Measurements from ENCODE around the gene ELP5.

Gene ELP5

GRCh38 chr17:7252176-7253043, at the start of gene ELP5:
ELP5 (plus strand) TSS chr17:7252215; CDS start chr17:7252551, 336 bp downstream.
- Histone ChIP-seq H3K27me3 (no peaks in the 10 kb centered on the region), H3K36me3 (peaks cover 5% of the 10 kb centered on the region), H3K4me3 (ENCODE audit: low read depth in 1 of 2, low read length in 1 of 2) (peak within 1 kb of the TSS; percentile 68 to 92)

GRCh38 chr17:7203391-7203790, 48.6 kb upstream of the ELP5 start:
- TF ChIP-seq CTCF (IDR thresholded peaks at IDR 0.05), result no peak
- Histone ChIP-seq H3K27ac (no peak overlapping the region), H3K36me3 (no peaks in the 10 kb centered on the region), H3K4me3 (ENCODE audit: low read depth in 1 of 2, low read length in 1 of 2) (no peak overlapping the region), H3K27me3 (no peaks in the 10 kb centered on the region), H3K4me1 (ENCODE audit: control insufficient read depth in 1 of 2, insufficient read depth in 1 of 2, low read depth in 1 of 2, low read length in 1 of 2) (peaks cover 9 to 12% of the 10 kb centered on the region in 2 experiments), H3K9me3 (no peaks in the 10 kb centered on the region)

More at GRCh38 chr17:7252176-7253043, at the start of gene ELP5:
- peak; percentile 67 for TF ChIP-seq CTCF (IDR thresholded peaks at IDR 0.05)
- H3K9me3 ChIP-seq, result no peaks in the 10 kb centered on the region
- H3K4me1 ChIP-seq (ENCODE audit: control insufficient read depth in 1 of 2, insufficient read depth in 1 of 2, low read depth in 1 of 2, low read length in 1 of 2), result peaks cover 33% of the 10 kb centered on the region in 2 experiments
- H3K27ac ChIP-seq, result peak within 1 kb of the TSS; percentile 96

GRCh38 chr17:7204336-7204735, 47.7 kb upstream of the ELP5 start:
- H3K36me3 ChIP-seq, result no peaks in the 10 kb centered on the region
- TF ChIP-seq CTCF (IDR thresholded peaks at IDR 0.05), result no peak
- H3K27me3 ChIP-seq, result no peaks in the 10 kb centered on the region
- H3K9me3 ChIP-seq, result no peaks in the 10 kb centered on the region
- peak overlapping the region; percentile 45 to 67 for H3K4me3 ChIP-seq (ENCODE audit: low read depth in 1 of 2, low read length in 1 of 2)
- H3K27ac ChIP-seq, result no peak overlapping the region
- peaks cover 9 to 12% of the 10 kb centered on the region in 2 experiments for H3K4me1 ChIP-seq (ENCODE audit: control insufficient read depth in 1 of 2, insufficient read depth in 1 of 2, low read depth in 1 of 2, low read length in 1 of 2)

GRCh38 chr17:7204828-7205461, 47.1 kb upstream of the ELP5 start:
- Histone ChIP-seq H3K4me3 (ENCODE audit: low read depth in 1 of 2, low read length in 1 of 2) (peak overlapping the region; percentile 45 to 67), H3K27me3 (no peaks in the 10 kb centered on the region), H3K36me3 (no peaks in the 10 kb centered on the region), H3K4me1 (ENCODE audit: control insufficient read depth in 1 of 2, insufficient read depth in 1 of 2, low read depth in 1 of 2, low read length in 1 of 2) (peaks cover 9 to 12% of the 10 kb centered on the region in 2 experiments), H3K9me3 (no peaks in the 10 kb centered on the region), H3K27ac (no peak overlapping the region)
- no peak for TF ChIP-seq CTCF (IDR thresholded peaks at IDR 0.05)

GRCh38 chr17:7205561-7205960, 46.5 kb upstream of the ELP5 start:
- H3K27ac ChIP-seq, result no peak overlapping the region
- H3K9me3 ChIP-seq, result no peaks in the 10 kb centered on the region
- no peaks in the 10 kb centered on the region for H3K36me3 ChIP-seq
- H3K4me3 ChIP-seq (ENCODE audit: low read depth in 1 of 2, low read length in 1 of 2), result no peak overlapping the region
- TF ChIP-seq CTCF (IDR thresholded peaks at IDR 0.05), result no peak
- H3K27me3 ChIP-seq, result no peaks in the 10 kb centered on the region
- H3K4me1 ChIP-seq (ENCODE audit: control insufficient read depth in 1 of 2, insufficient read depth in 1 of 2, low read depth in 1 of 2, low read length in 1 of 2), result peaks cover 9 to 12% of the 10 kb centered on the region in 2 experiments

All from neutrophil (primary cell).